GM12878 (cell line): ENCODE results near the gene ERCC5.

ENCODE experiments used
- CBX5 ChIP-seq: sonication (generic); IDR thresholded peaks from 2 replicates; pipeline ENCODE4 v1.6.1; 2016; ENCODE audit warnings: low read depth, moderate library complexity, mild to moderate bottlenecking, inconsistent platforms
- MTA2 ChIP-seq: fragments of 450-650 bp; IDR thresholded peaks from 2 replicates; pipeline ENCODE4 v1.6.1; 2016; ENCODE audit warnings: low read depth, mild to moderate bottlenecking, moderate library complexity
- NFXL1 ChIP-seq: fragments of 450-650 bp; IDR thresholded peaks from 2 replicates; pipeline ENCODE4 v1.6.1; 2017; ENCODE audit warnings: antibody characterized with exemption, mild to moderate bottlenecking, borderline replicate concordance
- POLR2A ChIP-seq: IDR thresholded peaks from 2 replicates; pipeline ENCODE4 v1.6.1; 2011; ENCODE audit warnings: low read depth, mild to moderate bottlenecking, low read length
- SP1 ChIP-seq: IDR thresholded peaks from one replicate; pipeline ENCODE4 v1.6.1; 2011; ENCODE audit warnings: low read depth, low read length
- TF ChIP-seq, protein P1 (sequence below), 3 experiments: IDR thresholded peaks in 2 of 3; conservative IDR thresholded peaks in 1 of 3; 2 replicates each; pipeline ENCODE4 v1.5.1; 2011; ENCODE audit warnings: low read depth in 3 of 3, low read length in 3 of 3, mild to moderate bottlenecking in 3 of 3, control low read depth in 2 of 3, moderate library complexity in 2 of 3, inconsistent platforms in 1 of 3, mixed read lengths in 1 of 3; ENCODE audit not compliant: control insufficient read depth in 2 of 3, insufficient read depth in 1 of 3; ENCODE audit errors: extremely low read depth in 1 of 3
- TF ChIP-seq, protein P2 (sequence below): IDR thresholded peaks from 2 replicates; pipeline ENCODE4 v1.6.1; 2011; ENCODE audit warnings: low read depth, low read length, improper control_type of control experiment, borderline replicate concordance

DNA sequence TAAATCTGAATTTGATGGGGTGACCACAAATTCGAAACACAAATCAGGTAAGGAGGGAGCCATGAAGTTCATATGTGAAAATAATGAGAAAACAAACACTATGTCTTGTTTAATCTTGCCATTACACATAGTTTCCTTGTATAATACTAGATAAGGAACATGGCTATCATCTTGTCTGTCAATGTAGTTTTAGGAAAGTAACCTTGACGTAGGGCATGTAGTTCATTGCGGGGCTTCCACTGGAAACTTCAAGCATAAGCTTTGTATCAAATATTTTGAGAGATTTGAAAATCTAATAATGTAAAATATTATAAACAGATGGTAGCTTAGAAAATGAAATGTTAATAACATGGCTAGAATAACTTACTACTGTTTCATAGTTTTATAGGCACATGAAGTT, 38.1 kb upstream of the ERCC5 start:
- TF ChIP-seq, protein P1, sequence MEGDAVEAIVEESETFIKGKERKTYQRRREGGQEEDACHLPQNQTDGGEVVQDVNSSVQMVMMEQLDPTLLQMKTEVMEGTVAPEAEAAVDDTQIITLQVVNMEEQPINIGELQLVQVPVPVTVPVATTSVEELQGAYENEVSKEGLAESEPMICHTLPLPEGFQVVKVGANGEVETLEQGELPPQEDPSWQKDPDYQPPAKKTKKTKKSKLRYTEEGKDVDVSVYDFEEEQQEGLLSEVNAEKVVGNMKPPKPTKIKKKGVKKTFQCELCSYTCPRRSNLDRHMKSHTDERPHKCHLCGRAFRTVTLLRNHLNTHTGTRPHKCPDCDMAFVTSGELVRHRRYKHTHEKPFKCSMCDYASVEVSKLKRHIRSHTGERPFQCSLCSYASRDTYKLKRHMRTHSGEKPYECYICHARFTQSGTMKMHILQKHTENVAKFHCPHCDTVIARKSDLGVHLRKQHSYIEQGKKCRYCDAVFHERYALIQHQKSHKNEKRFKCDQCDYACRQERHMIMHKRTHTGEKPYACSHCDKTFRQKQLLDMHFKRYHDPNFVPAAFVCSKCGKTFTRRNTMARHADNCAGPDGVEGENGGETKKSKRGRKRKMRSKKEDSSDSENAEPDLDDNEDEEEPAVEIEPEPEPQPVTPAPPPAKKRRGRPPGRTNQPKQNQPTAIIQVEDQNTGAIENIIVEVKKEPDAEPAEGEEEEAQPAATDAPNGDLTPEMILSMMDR (IDR thresholded peaks at IDR 0.05 in 2 of 3, conservative IDR thresholded peaks at IDR 0.05 in 1 of 3; ENCODE audit: control insufficient read depth in 2 of 3, extremely low read depth in 1 of 3, insufficient read depth in 1 of 3, low read depth in 3 of 3, low read length in 3 of 3), result no peak
- TF ChIP-seq POLR2A (no peak), CBX5 (no peak), MTA2 (no peak), NFXL1 (no peak), SP1 (no peak)
- TF ChIP-seq, protein P2, sequence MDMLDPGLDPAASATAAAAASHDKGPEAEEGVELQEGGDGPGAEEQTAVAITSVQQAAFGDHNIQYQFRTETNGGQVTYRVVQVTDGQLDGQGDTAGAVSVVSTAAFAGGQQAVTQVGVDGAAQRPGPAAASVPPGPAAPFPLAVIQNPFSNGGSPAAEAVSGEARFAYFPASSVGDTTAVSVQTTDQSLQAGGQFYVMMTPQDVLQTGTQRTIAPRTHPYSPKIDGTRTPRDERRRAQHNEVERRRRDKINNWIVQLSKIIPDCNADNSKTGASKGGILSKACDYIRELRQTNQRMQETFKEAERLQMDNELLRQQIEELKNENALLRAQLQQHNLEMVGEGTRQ, result no peak
